H1 (cell line): ENCODE results near the gene TDP1. TPM values are rescaled to one million over a fixed set of nuclear protein-coding genes. Genes with fewer than 3 reads are reported as not detected.

ENCODE experiments used
- CTCF ChIA-PET: fragments of 300-600 bp; sonication (Branson Sonifier 250); formaldehyde crosslinking; loops from one replicate; lab custom pipeline; 2021; ENCODE audit not compliant: partially characterized antibody; lab: Charles Lee
- POLR2A ChIA-PET: fragments of 300-600 bp; sonication (Branson Sonifier 250); formaldehyde crosslinking; loops from one replicate; lab custom pipeline; 2021; ENCODE audit warnings: inconsistent platforms; ENCODE audit not compliant: partially characterized antibody; lab: Charles Lee
- DNase-seq, 2 experiments: peaks; one replicate each; pipeline versions ENCODE4 v3.0.0 to v3.0.0-alpha.2; 2010 to 2022; ENCODE audit warnings: low spot score in 2 of 2, low read depth in 1 of 2, mixed read lengths in 1 of 2
- FAIRE-seq: peaks from 2 replicates; lab custom pipeline; 2011; peaks lifted over from hg19 to GRCh38; lab: Jason Lieb, UNC
- H2AFZ ChIP-seq: 2 replicates; pipeline ENCODE4 v1.8.1; 2012; ENCODE audit warnings: low read length, inconsistent platforms
- H2AK5ac ChIP-seq: 2 replicates; pipeline ENCODE4 v1.6.1; 2013; ENCODE audit warnings: low read depth, low read length
- H2BK120ac ChIP-seq: replicated peaks from 2 replicates; pipeline ENCODE3; 2013; ENCODE audit warnings: low read depth, low read length, inconsistent platforms
- H2BK12ac ChIP-seq: 2 replicates; pipeline ENCODE4 v1.6.1; 2013; ENCODE audit warnings: low read depth, low read length
- H2BK15ac ChIP-seq: 2 replicates; pipeline ENCODE4 v1.6.1; 2013; ENCODE audit warnings: low read length
- H2BK20ac ChIP-seq: 2 replicates; pipeline ENCODE4 v1.6.1; 2013; ENCODE audit warnings: low read length
- H2BK5ac ChIP-seq: 2 replicates; pipeline ENCODE4 v1.6.1; 2013; ENCODE audit warnings: low read depth, low read length
- H3K14ac ChIP-seq: 2 replicates; pipeline ENCODE4 v1.6.1; 2013; ENCODE audit warnings: inconsistent platforms; ENCODE audit not compliant: insufficient read length
- H3K18ac ChIP-seq: 2 replicates; pipeline ENCODE4 v1.6.1; 2013; ENCODE audit warnings: low read length; ENCODE audit errors: extremely low read depth
- H3K23ac ChIP-seq: 2 replicates; pipeline ENCODE4 v1.6.1; 2013; ENCODE audit warnings: inconsistent platforms; ENCODE audit not compliant: insufficient read length
- H3K23me2 ChIP-seq: 2 replicates; pipeline ENCODE4 v1.6.1; 2013; ENCODE audit warnings: low read depth, low read length
- H3K27ac ChIP-seq: 2 replicates; pipeline ENCODE4 v1.6.1; 2011; ENCODE audit warnings: low read depth, low read length, inconsistent platforms
- H3K27me3 ChIP-seq, 4 experiments: replicated peaks in 1 of 4; 1 replicate in 1 of 4; 2 replicates in 3 of 4; pipeline versions ENCODE4 v1.6.1 to v1.8.1; 2011 to 2013; ENCODE audit warnings: low read length in 3 of 4, mild to moderate bottlenecking in 3 of 4, inconsistent platforms in 2 of 4, mixed read lengths in 2 of 4, moderate library complexity in 1 of 4; ENCODE audit not compliant: control insufficient read depth in 3 of 4, insufficient read depth in 3 of 4; ENCODE audit errors: extremely low read depth in 1 of 4
- H3K36me3 ChIP-seq, 4 experiments: 2 replicates each; pipeline versions ENCODE4 v1.6.1 to v1.8.1; 2011 to 2013; ENCODE audit warnings: mild to moderate bottlenecking in 4 of 4, low read length in 3 of 4, moderate library complexity in 2 of 4, control low read depth in 1 of 4, inconsistent platforms in 1 of 4; ENCODE audit not compliant: insufficient read depth in 4 of 4, control insufficient read depth in 2 of 4
- H3K4ac ChIP-seq: replicated peaks from 2 replicates; pipeline ENCODE3; 2013; ENCODE audit warnings: low read length, low read depth, mixed read lengths, inconsistent platforms; ENCODE audit not compliant: insufficient read length
- H3K4me1 ChIP-seq, 4 experiments: replicated peaks in 1 of 4; 1 replicate in 1 of 4; 2 replicates in 3 of 4; pipeline versions ENCODE4 v1.6.1 to v1.8.1; 2011 to 2013; ENCODE audit warnings: low read length in 3 of 4, inconsistent platforms in 2 of 4, mixed read lengths in 1 of 4; ENCODE audit not compliant: insufficient read depth in 4 of 4, control insufficient read depth in 3 of 4
- H3K4me2 ChIP-seq, 2 experiments: 2 replicates each; pipeline versions ENCODE4 v1.6.1 to v1.8.1; 2011 to 2013; ENCODE audit warnings: low read depth in 2 of 2, low read length in 2 of 2, control low read depth in 1 of 2, inconsistent platforms in 1 of 2, mild to moderate bottlenecking in 1 of 2; ENCODE audit not compliant: insufficient read depth in 1 of 2
- H3K4me3 ChIP-seq, 4 experiments: fragments of 200-600, 300-600 bp in 1 of 4; sonication (generic), shearing (Covaris generic), sonication (Bioruptor Twin) in 1 of 4; 2 replicates each; pipeline versions ENCODE4 v1.5.1 to v1.8.1; 2011 to 2016; ENCODE audit warnings: low read length in 4 of 4, low read depth in 3 of 4, control low read depth in 2 of 4, inconsistent platforms in 2 of 4, mild to moderate bottlenecking in 2 of 4, mixed read lengths in 1 of 4, moderate library complexity in 1 of 4; ENCODE audit not compliant: insufficient read depth in 2 of 4; ENCODE audit errors: extremely low read depth in 1 of 4
- H3K56ac ChIP-seq: replicated peaks from 2 replicates; pipeline ENCODE3; 2013; ENCODE audit warnings: low read depth, mild to moderate bottlenecking, mixed read lengths, low read length, inconsistent platforms; ENCODE audit not compliant: insufficient read length
- H3K79me1 ChIP-seq: 2 replicates; pipeline ENCODE4 v1.6.1; 2013; ENCODE audit warnings: low read depth, low read length, control low read depth
- H3K79me2 ChIP-seq, 2 experiments: 2 replicates each; pipeline versions ENCODE4 v1.6.1 to v1.8.1; 2012 to 2013; ENCODE audit warnings: low read length in 2 of 2, mild to moderate bottlenecking in 2 of 2, inconsistent platforms in 1 of 2; ENCODE audit not compliant: insufficient read depth in 2 of 2, control insufficient read depth in 1 of 2
- H3K9ac ChIP-seq, 4 experiments: replicated peaks in 1 of 4; 1 replicate in 1 of 4; 2 replicates in 3 of 4; pipeline versions ENCODE4 v1.6.1 to v1.8.1; 2011 to 2013; ENCODE audit warnings: low read depth in 3 of 4, low read length in 3 of 4, control low read depth in 2 of 4, mild to moderate bottlenecking in 2 of 4, moderate library complexity in 2 of 4, inconsistent platforms in 1 of 4; ENCODE audit errors: extremely low read depth in 1 of 4
- H3K9me3 ChIP-seq, 2 experiments: 2 replicates each; pipeline versions ENCODE4 v1.6.1 to v1.8.1; 2012 to 2013; ENCODE audit warnings: mild to moderate bottlenecking in 2 of 2, moderate library complexity in 2 of 2, control low read depth in 1 of 2, inconsistent platforms in 1 of 2, low read depth in 1 of 2, low read length in 1 of 2, mixed read lengths in 1 of 2; ENCODE audit not compliant: insufficient read depth in 2 of 2
- H4K20me1 ChIP-seq, 2 experiments: replicated peaks in 1 of 2; 2 replicates each; pipeline versions ENCODE3 to v1.8.1; 2011 to 2013; ENCODE audit warnings: inconsistent platforms in 2 of 2, low read length in 2 of 2, mild to moderate bottlenecking in 1 of 2; ENCODE audit not compliant: insufficient read depth in 2 of 2, control insufficient read depth in 1 of 2
- H4K5ac ChIP-seq: 2 replicates; pipeline ENCODE4 v1.6.1; 2013; ENCODE audit warnings: low read length, low read depth, mixed read lengths, inconsistent platforms; ENCODE audit not compliant: insufficient read length
- H4K8ac ChIP-seq: 2 replicates; pipeline ENCODE4 v1.8.0; 2013; ENCODE audit warnings: mild to moderate bottlenecking, moderate library complexity, low read length, inconsistent platforms; ENCODE audit not compliant: insufficient read depth; ENCODE audit errors: extremely low read depth
- H4K91ac ChIP-seq: replicated peaks from 2 replicates; pipeline ENCODE3; 2013; ENCODE audit warnings: low read length, mixed read lengths, inconsistent platforms; ENCODE audit not compliant: insufficient read length
- ATF2 ChIP-seq: IDR thresholded peaks from 2 replicates; pipeline ENCODE4 v1.6.1; 2012; ENCODE audit warnings: low read length, inconsistent platforms
- BACH1 ChIP-seq: IDR thresholded peaks from 2 replicates; pipeline ENCODE4 v1.6.1; 2012; ENCODE audit warnings: low read length, improper control_type of control experiment
- BRCA1 ChIP-seq: IDR thresholded peaks from 2 replicates; pipeline ENCODE4 v1.6.1; 2012; ENCODE audit warnings: low read depth, low read length, improper control_type of control experiment
- CEBPB ChIP-seq: IDR thresholded peaks from 2 replicates; pipeline ENCODE4 v1.6.1; 2012; ENCODE audit warnings: low read depth, low read length
- EGR1 ChIP-seq: IDR thresholded peaks from 2 replicates; pipeline ENCODE4 v1.6.1; 2011; ENCODE audit warnings: low read depth, low read length, borderline replicate concordance
- GABPA ChIP-seq: IDR thresholded peaks from 2 replicates; pipeline ENCODE4 v1.6.1; 2011; ENCODE audit warnings: mild to moderate bottlenecking, low read length, moderate library complexity, borderline replicate concordance; ENCODE audit not compliant: insufficient read depth
- POLR2A ChIP-seq, 2 experiments: IDR thresholded peaks; 1 replicate in 1 of 2; 2 replicates in 1 of 2; pipeline ENCODE4 v1.6.1; 2011; ENCODE audit warnings: low read depth in 2 of 2, low read length in 2 of 2, mild to moderate bottlenecking in 2 of 2; ENCODE audit errors: control extremely low read depth in 1 of 2
- WGBS, 2 experiments: shearing (Covaris generic) in 1 of 2; methylation state at CpG; one replicate each; pipeline versions ENCODE4 v1.1.6 to v1.1.7; 2013 to 2015; ENCODE audit warnings: low lambda C conversion rate in 2 of 2, mixed read lengths in 2 of 2, inconsistent platforms in 1 of 2, low coverage in 1 of 2, missing lambda C conversion rate in 1 of 2; ENCODE audit not compliant: insufficient replicate concordance in 2 of 2, insufficient coverage in 1 of 2, insufficient read length in 1 of 2; ENCODE audit errors: extremely low coverage in 1 of 2, missing lambda C conversion rate in 1 of 2; 5-methylcytosine and 5-hydroxymethylcytosine counted together
- polyA plus RNA-seq, 7 experiments: library from polyadenylated mRNA; depleted of rRNA in 3 of 7; stranded (reverse) in 5 of 7; unstranded in 2 of 7; fragments of >200 nt in 5 of 7; fragments of 200-250 nt in 2 of 7; gene quantifications; 1 replicate in 5 of 7; 2 replicates in 1 of 7; 4 replicates in 1 of 7; pipeline versions ENCODE4 v1.2.1 to v1.2.3, GENCODE V29; 2011 to 2013; ENCODE audit warnings: missing spikeins in 2 of 7, mixed read lengths in 2 of 7
- total RNA-seq: library from RNA; stranded (reverse); fragmentation: NEBNext Ultra II Directional; extraction: Animal tissue kit (Norgen Biotek cat#: 25700); gene quantifications from 2 replicates; pipeline ENCODE4 v1.2.1, GENCODE V29; 2021

Gene TDP1
- total and polyA plus RNA-seq, 2 of the 8 experiments (the other 6 are each of a cell fraction or from before 2014, with no cell fraction given): 32.2 to 69.9 TPM

GRCh38 chr14:89956661-89957009 lies 908 bp downstream of the TDP1 start:
- H2AK5ac ChIP-seq: no peak overlapping the region
- H3K27me3 ChIP-seq: no peaks in the 10 kb centered on the region
- peak overlapping the region; percentile 74 to 92 (median 84) for H3K4me3 ChIP-seq
- peaks cover 5% of the 10 kb centered on the region for H3K79me1 ChIP-seq
- peaks cover 8% of the 10 kb centered on the region for H3K23me2 ChIP-seq
- no peaks in the 10 kb centered on the region for H3K9me3 ChIP-seq
- H4K5ac ChIP-seq: no peak overlapping the region
- no peak overlapping the region for H3K4ac ChIP-seq
- DNase-seq: no peak
- 23% methylated on average over 15 of the region's 15 CpGs; no CpG with 5 or more reads in 1 of the 2 experiments for WGBS, 2 experiments
- no peak for FAIRE-seq
- no peak overlapping the region for H2BK12ac ChIP-seq
- peak overlapping the region; percentile 36; the same call in 1 of the 2 replicates for H2AFZ ChIP-seq
- no peak overlapping the region for H2BK20ac ChIP-seq
- peaks cover 0 to 10% (median 2%) of the 10 kb centered on the region in 4 experiments; a peak in 4 of 7 replicates for H3K4me1 ChIP-seq
- H3K18ac ChIP-seq: no peak overlapping the region
- peak overlapping the region; percentile 60; the same call in 1 of the 2 replicates for H3K27ac ChIP-seq
- ChIA-PET CTCF (interaction anchor here (1.1 to 5.0 kb wide), 6 partner anchors 14 to 930 kb away, joined by 3 to 35 read pairs (median 5); no protein-coding TSS in a partner anchor), POLR2A (interaction anchor here (1.1 to 2.1 kb wide), 4 partner anchors 8 to 106 kb away, joined by 3 to 9 read pairs (median 4); no protein-coding TSS in a partner anchor)
- no peak overlapping the region for H3K23ac ChIP-seq
- TF ChIP-seq CEBPB: peak; percentile 47; the same call in 1 of the 2 replicates
- no peak for TF ChIP-seq GABPA
- TF ChIP-seq POLR2A (IDR thresholded peaks at IDR 0.05; ENCODE audit: control extremely low read depth in 1 of 2, low read depth in 2 of 2, low read length in 2 of 2): no peak
- no peak for TF ChIP-seq ATF2
- no peak for TF ChIP-seq EGR1
- no peak for TF ChIP-seq BACH1
- TF ChIP-seq BRCA1: no peak
- H3K9ac ChIP-seq: peak overlapping the region in 3 of 4 experiments; percentile 55 to 82 (median 73); a peak in 5 of 7 replicates
- no peak overlapping the region for H3K56ac ChIP-seq
- H3K79me2 ChIP-seq: peaks cover 0 to 19% of the 10 kb centered on the region in 2 experiments; a peak in 2 of 4 replicates
- H4K91ac ChIP-seq: no peak overlapping the region
- peaks cover 0 to 11% (median under 1%) of the 10 kb centered on the region in 4 experiments; a peak in 2 of 8 replicates for H3K36me3 ChIP-seq
- H4K8ac ChIP-seq: no peak overlapping the region
- H2BK15ac ChIP-seq: no peak overlapping the region
- H3K4me2 ChIP-seq: peak overlapping the region; percentile 75 to 99
- H2BK5ac ChIP-seq: no peak overlapping the region
- no peak overlapping the region for H2BK120ac ChIP-seq
- peaks cover 0 to 5% of the 10 kb centered on the region in 2 experiments for H4K20me1 ChIP-seq
- no peak overlapping the region for H3K14ac ChIP-seq
